ENCODE results near the gene SRGAP1. TPM values are rescaled to one million over a fixed set of nuclear protein-coding genes. Genes with fewer than 3 reads are reported as not detected.

The SRGAP1 gene
- total and polyA plus RNA-seq, 2 of the 8 experiments (the other 6 are each of a cell fraction or from before 2014, with no cell fraction given): 3.2 to 7.3 TPM

Small RNAs within 50 kb of the gene (small RNA-seq; reads per million reads assigned to genes)
- gene AC020611.1 (ENCODE audit: insufficient read depth) (not detected), gene RNU6-1009P (ENCODE audit: insufficient read depth) (not detected)

Other genes starting within 250 kb of the SRGAP1 start
- gene DPY19L2, start 176.2 kb upstream of the SRGAP1 start, total RNA-seq (2021; fragmentation: NEBNext Ultra II Directional; extraction: Animal tissue kit (Norgen Biotek cat#: 25700)): 2.2 and 3.3 TPM in 2 replicates
- 1.1 and 2.2 TPM in 2 replicates for gene DPY19L2, start 176.2 kb upstream of the SRGAP1 start, polyA plus RNA-seq (2011; rRNA removed)
- 10.9 and 12.3 TPM in 2 replicates for gene RXYLT1, start 64.8 kb upstream of the SRGAP1 start, total RNA-seq (2021; fragmentation: NEBNext Ultra II Directional; extraction: Animal tissue kit (Norgen Biotek cat#: 25700))
- 3.5 and 3.8 TPM in 2 replicates for gene RXYLT1, start 64.8 kb upstream of the SRGAP1 start, polyA plus RNA-seq (2011; rRNA removed)